Renal cortex interstitium (tissue), 15 donors: ENCODE measurements around the gene ZNF681. TPM values are rescaled to one million over a fixed set of nuclear protein-coding genes. Genes with fewer than 3 reads are reported as not detected.

ENCODE experiments used
- DNase-seq, 11 donors: peaks; one replicate each; pipeline ENCODE4 v3.0.0-alpha.2; 2013; ENCODE audit warnings: low read depth in 9 of 11, low spot score in 4 of 11; ENCODE audit errors: extremely low read depth in 1 of 11
- long read RNA-seq, 16 experiments: transcript quantifications; one replicate each; lab custom pipeline, GENCODE V29; 2026
- polyA plus RNA-seq, 3 donors: library from polyadenylated mRNA; unstranded; fragments of 120-200 nt; gene quantifications; one replicate each; pipeline ENCODE4 v1.2.1, GENCODE V29; 2013; ENCODE audit not compliant: insufficient read length in 3 of 3

Gene ZNF681
- polyA plus RNA-seq = 1 to 10 TPM; 3.5 to 6.8 (median 5.7) TPM
- long read RNA-seq, donor 1 = 0 reads
- long read RNA-seq, donor 2, full-length matches to known transcripts = 1 of 1 reads
- long read RNA-seq, donor 2, partial matches to known transcripts = 0 of 1 reads
- long read RNA-seq, donor 2, other reads (novel, unspliced or antisense) = 0 of 1 reads
- long read RNA-seq, donor 3, full-length matches to known transcripts = 3 of 29 reads
- long read RNA-seq, donor 3, partial matches to known transcripts = 17 of 29 reads
- long read RNA-seq, donor 3, other reads (novel, unspliced or antisense) = 9 of 29 reads
- long read RNA-seq, donor 4 = 0 reads
- long read RNA-seq, donor 5, full-length matches to known transcripts = 3 of 3 reads
- long read RNA-seq, donor 5, partial matches to known transcripts = 0 of 3 reads
- long read RNA-seq, donor 5, other reads (novel, unspliced or antisense) = 0 of 3 reads
- long read RNA-seq, donor 6, full-length matches to known transcripts = 3 of 3 reads
- long read RNA-seq, donor 6, partial matches to known transcripts = 0 of 3 reads
- long read RNA-seq, donor 6, other reads (novel, unspliced or antisense) = 0 of 3 reads
- long read RNA-seq, donor 7, full-length matches to known transcripts = 2 of 2 reads
- long read RNA-seq, donor 7, partial matches to known transcripts = 0 of 2 reads
- long read RNA-seq, donor 7, other reads (novel, unspliced or antisense) = 0 of 2 reads
- long read RNA-seq, donor 8, full-length matches to known transcripts = 3 of 4,309 reads
- long read RNA-seq, donor 8, partial matches to known transcripts = 4,298 of 4,309 reads
- long read RNA-seq, donor 8, other reads (novel, unspliced or antisense) = 8 of 4,309 reads
- long read RNA-seq, donor 9 = 0 reads
- long read RNA-seq, donor 10, full-length matches to known transcripts = 1 of 1 reads
- long read RNA-seq, donor 10, partial matches to known transcripts = 0 of 1 reads
- long read RNA-seq, donor 10, other reads (novel, unspliced or antisense) = 0 of 1 reads
- long read RNA-seq, donor 11, full-length matches to known transcripts = 1 of 1 reads
- long read RNA-seq, donor 11, partial matches to known transcripts = 0 of 1 reads
- long read RNA-seq, donor 11, other reads (novel, unspliced or antisense) = 0 of 1 reads
- long read RNA-seq, donor 12 = 0 reads
- long read RNA-seq, donor 13, full-length matches to known transcripts = 1 of 37 reads
- long read RNA-seq, donor 13, partial matches to known transcripts = 13 of 37 reads
- long read RNA-seq, donor 13, other reads (novel, unspliced or antisense) = 23 of 37 reads
- long read RNA-seq, donor 14 = 0 reads
- long read RNA-seq, donor 15 = 0 reads
- long read RNA-seq, donor 16, full-length matches to known transcripts = 2 of 2 reads
- long read RNA-seq, donor 16, partial matches to known transcripts = 0 of 2 reads
- long read RNA-seq, donor 16, other reads (novel, unspliced or antisense) = 0 of 2 reads

GRCh38 chr19:23758187-23759074 is at the start of gene ZNF681:
Gene ZNF681 (minus strand): TSS chr19:23758891. CDS start chr19:23758749, 142 bp downstream.
- DNase-seq = peak; percentile 59 to 92 (median 83)

- DNase-seq = no peak
Observed at GRCh38 chr19:23804676-23805075, 46.0 kb upstream of the ZNF681 start.

GRCh38 chr19:23802290-23802689 is 43.6 kb upstream of the ZNF681 start:
- DNase-seq = no peak

- no peak for DNase-seq
Observed at GRCh38 chr19:23801803-23802202, 43.1 kb upstream of the ZNF681 start.

- no peak for DNase-seq
Observed at GRCh38 chr19:23800868-23801267, 42.2 kb upstream of the ZNF681 start.

GRCh38 chr19:23800271-23800670 is 41.6 kb upstream of the ZNF681 start:
- no peak for DNase-seq

GRCh38 chr19:23799321-23799720 is 40.6 kb upstream of the ZNF681 start:
- DNase-seq = peak in 2 of 11 donors; percentile 4 to 11

GRCh38 chr19:23795462-23795861 is 36.8 kb upstream of the ZNF681 start:
- DNase-seq = no peak

GRCh38 chr19:23792784-23793183 is 34.1 kb upstream of the ZNF681 start:
- no peak for DNase-seq

GRCh38 chr19:23790641-23791488 is 32.2 kb upstream of the ZNF681 start:
- DNase-seq = no peak

- DNase-seq = no peak
Observed at GRCh38 chr19:23789246-23789645, 30.6 kb upstream of the ZNF681 start.

GRCh38 chr19:23788411-23788810 is 29.7 kb upstream of the ZNF681 start:
- DNase-seq = no peak

GRCh38 chr19:23787106-23787505 is 28.4 kb upstream of the ZNF681 start:
- no peak for DNase-seq

GRCh38 chr19:23785982-23786381 is 27.3 kb upstream of the ZNF681 start:
- DNase-seq = no peak

GRCh38 chr19:23784274-23784673 is 25.6 kb upstream of the ZNF681 start:
- no peak for DNase-seq

- DNase-seq = no peak
Observed at GRCh38 chr19:23783636-23784035, 24.9 kb upstream of the ZNF681 start.

- no peak for DNase-seq
Observed at GRCh38 chr19:23779645-23780044, 21.0 kb upstream of the ZNF681 start.
